Fibroblast of skin of left quadriceps (primary cell): ENCODE data around the gene DAGLA.
"Not testable (repeated sequence)": the region's sequence is repeated elsewhere in the genome, so short reads cannot be mapped to it uniquely, and the experiment has no call there.

Experiments
- DNase-seq, 2 experiments: peaks; one replicate each; pipeline ENCODE4 v3.0.0-alpha.2; 2013; ENCODE audit warnings: low read depth in 2 of 2

The DAGLA gene

GRCh38 chr11:61660997-61661396, 19.2 kb upstream of the DAGLA start:
- DNase-seq = not testable (repeated sequence)

- DNase-seq = no peak
These were observed 13.4 kb upstream of the DAGLA start for GRCh38 chr11:61666684-61667297.

- DNase-seq = no peak
These were observed 12.4 kb upstream of the DAGLA start for GRCh38 chr11:61667684-61668305.

- DNase-seq = no peak
These were observed 10.8 kb upstream of the DAGLA start for GRCh38 chr11:61669417-61669816.

- no peak for DNase-seq
These were observed 9.6 kb upstream of the DAGLA start for GRCh38 chr11:61670626-61671025.

GRCh38 chr11:61671527-61671926, 8.7 kb upstream of the DAGLA start:
- no peak for DNase-seq

- DNase-seq = not testable (repeated sequence)
These were observed 6.2 kb upstream of the DAGLA start for GRCh38 chr11:61673946-61674467.

- DNase-seq = no peak
These were observed 4.4 kb upstream of the DAGLA start for GRCh38 chr11:61675826-61676225.

- DNase-seq = no peak
These were observed 895 bp upstream of the DAGLA start for GRCh38 chr11:61679296-61679695.

GRCh38 chr11:61680622-61681221, 531 bp downstream of the DAGLA start:
- DNase-seq = no peak

GRCh38 chr11:61682093-61682732, 2.0 kb downstream of the DAGLA start:
- no peak for DNase-seq

- DNase-seq = no peak
These were observed 2.9 kb downstream of the DAGLA start for GRCh38 chr11:61682906-61683675.

GRCh38 chr11:61683961-61684869, 4.0 kb downstream of the DAGLA start:
- DNase-seq = no peak

- no peak for DNase-seq
These were observed 4.9 kb downstream of the DAGLA start for GRCh38 chr11:61684870-61685616.

- no peak for DNase-seq
These were observed 5.4 kb downstream of the DAGLA start for GRCh38 chr11:61685617-61685967.

GRCh38 chr11:61686066-61686465, 5.9 kb downstream of the DAGLA start:
- DNase-seq = no peak

GRCh38 chr11:61686469-61686868, 6.3 kb downstream of the DAGLA start:
- no peak for DNase-seq

GRCh38 chr11:61687420-61687819, 7.2 kb downstream of the DAGLA start:
- no peak for DNase-seq

GRCh38 chr11:61688365-61689163, 8.4 kb downstream of the DAGLA start:
- DNase-seq = no peak
